Spleen (tissue), 11 donors: ENCODE data around the gene EPB41L4A. TPM values are rescaled to one million over a fixed set of nuclear protein-coding genes. Genes with fewer than 3 reads are reported as not detected.
"Not testable (repeated sequence)": the region's sequence is repeated elsewhere in the genome, so short reads cannot be mapped to it uniquely, and the experiment has no call there.

Experiments
- DNase-seq: peaks from one replicate; pipeline ENCODE4 v3.0.0-alpha.2; 2020
- H3K27ac ChIP-seq, 8 donors: fragments of 200-600 bp; sonication (generic) in 7 of 8; 1 replicate in 4 of 8; 2 replicates in 4 of 8; pipeline versions ENCODE4 v1.5.0 to v1.8.0; 2016 to 2021; ENCODE audit warnings: inconsistent platforms in 4 of 8, mild to moderate bottlenecking in 4 of 8, moderate library complexity in 1 of 8
- H3K27me3 ChIP-seq, 7 donors: fragments of 200-600 bp; sonication (generic) in 6 of 7; replicated peaks in 1 of 7; 1 replicate in 4 of 7; 2 replicates in 3 of 7; pipeline versions ENCODE4 v1.5.0 to v1.8.0; 2016 to 2021; ENCODE audit warnings: inconsistent platforms in 3 of 7, mild to moderate bottlenecking in 1 of 7
- H3K36me3 ChIP-seq, 6 donors: fragments of 200-600 bp; sonication (generic) in 5 of 6; 1 replicate in 4 of 6; 2 replicates in 2 of 6; pipeline versions ENCODE4 v1.5.0 to v1.8.0; 2016 to 2021; ENCODE audit warnings: inconsistent platforms in 2 of 6
- H3K4me1 ChIP-seq, 6 donors: fragments of 200-600 bp; sonication (generic) in 5 of 6; 1 replicate in 3 of 6; 2 replicates in 3 of 6; pipeline versions ENCODE4 v1.5.0 to v1.8.0; 2016 to 2021; ENCODE audit warnings: inconsistent platforms in 3 of 6
- H3K4me3 ChIP-seq, 8 donors: fragments of 200-600 bp; sonication (generic) in 7 of 8; 1 replicate in 4 of 8; 2 replicates in 4 of 8; pipeline versions ENCODE4 v1.5.0 to v1.8.0; 2016 to 2021; ENCODE audit warnings: inconsistent platforms in 4 of 8, mild to moderate bottlenecking in 4 of 8, moderate library complexity in 2 of 8
- H3K9me3 ChIP-seq, 8 donors: fragments of 200-600 bp; sonication (generic) in 7 of 8; 1 replicate in 4 of 8; 2 replicates in 4 of 8; pipeline versions ENCODE4 v1.5.0 to v1.8.0; 2016 to 2021; ENCODE audit warnings: inconsistent platforms in 4 of 8
- CTCF ChIP-seq, 11 experiments: fragments of 200-600 bp in 7 of 11; fragments of 450-650 bp in 4 of 11; sonication (generic) in 4 of 11; IDR thresholded peaks in 8 of 11; conservative IDR thresholded peaks in 3 of 11; 1 replicate in 7 of 11; 2 replicates in 4 of 11; pipeline versions ENCODE4 v1.4.0 to v1.8.0; 2016 to 2021; ENCODE audit warnings: antibody characterized with exemption in 11 of 11, inconsistent platforms in 4 of 11, mild to moderate bottlenecking in 1 of 11
- POLR2A ChIP-seq, 3 donors: fragments of 450-650 bp; IDR thresholded peaks; one replicate each; pipeline ENCODE4 v1.5.1; 2017; ENCODE audit warnings: antibody characterized with exemption in 3 of 3, mild to moderate bottlenecking in 1 of 3
- POLR2AphosphoS5 ChIP-seq, 3 donors: sonication (generic); formaldehyde crosslinking; IDR thresholded peaks; one replicate each; pipeline ENCODE4 v1.5.1; 2017; ENCODE audit warnings: antibody characterized with exemption in 3 of 3
- WGBS, 5 donors: extraction: QIAGEN DNeasy Blood & Tissue Kit in 3 of 5; methylation state at CpG; one replicate each; pipeline versions ENCODE4 v1.1.5 to v1.1.7; 2013 to 2018; 5-methylcytosine and 5-hydroxymethylcytosine counted together
- intact Hi-C: fragments of 100-400 bp; cut with DNase I; formaldehyde crosslinking; loops from one replicate; pipeline ENCODE4 v1.15.0; 2023; ENCODE audit warnings: low total_unique reads
- polyA plus RNA-seq, 3 donors: library from polyadenylated mRNA; stranded (reverse); fragments of 200-250 nt; gene quantifications; one replicate each; pipeline ENCODE4 v1.2.1, GENCODE V29; 2013
- total RNA-seq, 7 donors: library from RNA; depleted of rRNA in 3 of 7; stranded (reverse); fragments of >200 nt in 3 of 7; fragmentation: NEBNext Ultra II Directional in 4 of 7; extraction: Animal tissue kit (Norgen Biotek cat#: 25700) in 4 of 7; gene quantifications; one replicate each; pipeline versions ENCODE4 v1.1.0 to v1.2.1, GENCODE V29; 2016 to 2021
- donor health status: healthy with polysubstance abuse.
- donor health status: DM: no; HTN: no; CAD: no; lungs with moderate emphysema.
- donor health status: DM: no; HTN: no; CAD: no.
- donor health status: Bipolar disorder and iron deficiency.
- donor health status: healthy.
- donor health status: DM: no; HTN: no; CAD: no.
- donor health status: DM: yes; HTN: yes; CAD: no.

EPB41L4A gene
- total and polyA plus RNA-seq, 10 donors: 1.4 to 28.1 (median 12.2) TPM

GRCh38 chr5:112445626-112446350 is 26.7 kb upstream of the EPB41L4A start:
- H3K4me3 ChIP-seq: no peak overlapping the region
- no peak for DNase-seq
- no peaks in the 10 kb centered on the region for H3K4me1 ChIP-seq
- H3K27ac ChIP-seq: no peak overlapping the region
- H3K27me3 ChIP-seq: no peaks in the 10 kb centered on the region
- TF ChIP-seq POLR2AphosphoS5 (IDR thresholded peaks at IDR 0.05) (no peak), POLR2A (IDR thresholded peaks at IDR 0.05) (no peak), CTCF (IDR thresholded peaks at IDR 0.05 in 8 of 11, conservative IDR thresholded peaks at IDR 0.05 in 3 of 11) (no peak)
- H3K36me3 ChIP-seq: no peaks in the 10 kb centered on the region
- intact Hi-C loops: no loop called here
- 73 to 80% (median 76%) methylated on average over 6 of the region's 6 CpGs for WGBS, 5 donors
- peaks cover 0 to 11% (median 8%) of the 10 kb centered on the region in 8 donors for H3K9me3 ChIP-seq

DNA sequence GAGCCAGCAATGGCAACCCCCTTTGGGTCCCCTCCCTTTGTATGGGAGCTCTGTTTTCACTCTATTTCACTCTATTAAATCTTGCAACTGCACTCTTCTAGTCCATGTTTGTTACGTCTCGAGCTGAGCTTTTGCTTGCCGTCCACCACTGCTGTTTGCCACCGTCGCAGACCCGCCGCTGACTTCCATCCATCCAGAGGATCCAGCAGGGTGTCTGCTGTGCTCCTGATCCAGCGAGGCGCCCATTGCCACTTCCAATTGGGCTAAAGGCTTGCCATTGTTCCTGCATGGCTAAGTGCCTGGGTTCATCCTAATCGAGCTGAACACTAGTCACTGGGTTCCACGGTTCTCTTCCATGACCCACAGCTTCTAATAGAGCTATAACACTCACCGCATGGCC is 24.9 kb upstream of the EPB41L4A start:
- 88 to 93% (median 91%) methylated on average over 10 to 12 of the region's 12 CpGs for WGBS, 5 donors
- H3K4me1 ChIP-seq, H3K27ac ChIP-seq, intact Hi-C loops, DNase-seq, H3K4me3 ChIP-seq, H3K27me3 ChIP-seq, H3K36me3 ChIP-seq: not testable (repeated sequence)
- peaks cover 0 to 22% (median 17%) of the 10 kb centered on the region in 8 donors for H3K9me3 ChIP-seq

DNA sequence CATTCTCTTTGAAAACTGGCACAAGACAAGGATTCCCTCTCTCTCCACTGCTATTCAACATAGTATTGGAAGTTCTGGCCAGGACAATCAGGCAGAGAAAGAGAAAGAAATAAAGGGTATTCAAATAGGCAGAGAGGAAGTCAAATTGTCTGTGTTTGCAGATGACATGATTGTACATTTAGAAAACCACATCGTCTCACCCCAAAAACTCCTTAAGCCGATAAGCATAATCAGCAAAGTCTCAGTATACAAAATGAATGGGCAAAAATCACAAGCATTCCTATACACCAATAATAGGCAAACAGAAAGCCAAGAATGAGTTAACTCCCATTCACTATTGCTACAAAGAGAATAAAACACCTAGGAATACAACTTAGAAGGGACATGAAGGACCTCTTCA is 21.0 kb upstream of the EPB41L4A start:
- intact Hi-C loops: no loop called here
- 73 to 97% (median 88%) methylated on average over 2 of the region's 2 CpGs for WGBS, 5 donors
- no peaks in the 10 kb centered on the region for H3K4me1 ChIP-seq

GRCh38 chr5:112436144-112436543 is 17.1 kb upstream of the EPB41L4A start:
- H3K36me3 ChIP-seq: no peaks in the 10 kb centered on the region
- no peak for DNase-seq
- no peak overlapping the region for H3K27ac ChIP-seq
- peaks cover 0 to 11% (median 0%) of the 10 kb centered on the region in 7 donors for H3K27me3 ChIP-seq
- no peak overlapping the region for H3K4me3 ChIP-seq
- WGBS, 5 donors: 20 to 64% (median 39%) methylated on average over 1 to 2 of the region's 2 CpGs; no CpG with 5 or more reads in 1 of the 5 donors
- intact Hi-C loops: no loop called here
- H3K4me1 ChIP-seq: no peaks in the 10 kb centered on the region
- peaks cover 0 to 21% (median 10%) of the 10 kb centered on the region in 8 donors for H3K9me3 ChIP-seq
- TF ChIP-seq CTCF (IDR thresholded peaks at IDR 0.05 in 8 of 11, conservative IDR thresholded peaks at IDR 0.05 in 3 of 11) (no peak), POLR2AphosphoS5 (IDR thresholded peaks at IDR 0.05) (no peak), POLR2A (IDR thresholded peaks at IDR 0.05) (no peak)

More for the DNA sequence above, 21.0 kb upstream of the EPB41L4A start:
- DNase-seq: no peak
- Histone ChIP-seq H3K9me3 (peaks cover 0 to 28% (median 17%) of the 10 kb centered on the region in 8 donors), H3K27me3 (peaks cover 0 to 11% (median 0%) of the 10 kb centered on the region in 7 donors), H3K36me3 (no peaks in the 10 kb centered on the region), H3K4me3 (no peak overlapping the region), H3K27ac (no peak overlapping the region)
- TF ChIP-seq POLR2A (IDR thresholded peaks at IDR 0.05): no peak
- no peak for TF ChIP-seq POLR2AphosphoS5 (IDR thresholded peaks at IDR 0.05)
- no peak for TF ChIP-seq CTCF (IDR thresholded peaks at IDR 0.05 in 8 of 11, conservative IDR thresholded peaks at IDR 0.05 in 3 of 11)
